ENCODE data around the gene AKAP10.
"Not testable (repeated sequence)": the region's sequence is repeated elsewhere in the genome, so short reads cannot be mapped to it uniquely, and the experiment has no call there.

AKAP10 gene

GRCh38 chr17:19978209-19978802 is 678 bp upstream of the AKAP10 start:
- no peak for DNase-seq

- no peak for DNase-seq
Observed at GRCh38 chr17:19975601-19976000, 2.0 kb downstream of the AKAP10 start.

GRCh38 chr17:19973156-19973555 is 4.5 kb downstream of the AKAP10 start:
- no peak for DNase-seq

GRCh38 chr17:19962954-19963353 is 14.7 kb downstream of the AKAP10 start:
- not testable (repeated sequence) for DNase-seq

GRCh38 chr17:19958023-19958422 is 19.6 kb downstream of the AKAP10 start:
- DNase-seq, result no peak

- DNase-seq, result no peak
Observed at GRCh38 chr17:19955099-19955498, 22.5 kb downstream of the AKAP10 start.

GRCh38 chr17:19951411-19951810 is 26.2 kb downstream of the AKAP10 start:
- DNase-seq, result not testable (repeated sequence)

GRCh38 chr17:19950624-19951195 is 26.9 kb downstream of the AKAP10 start:
- not testable (repeated sequence) for DNase-seq

- no peak for DNase-seq
Observed at GRCh38 chr17:19948116-19948943, 29.3 kb downstream of the AKAP10 start.

- DNase-seq, result no peak
Observed at GRCh38 chr17:19946921-19947320, 30.7 kb downstream of the AKAP10 start.

GRCh38 chr17:19945009-19945626 is 32.5 kb downstream of the AKAP10 start:
- no peak for DNase-seq

GRCh38 chr17:19943599-19943998 is 34.0 kb downstream of the AKAP10 start:
- no peak for DNase-seq

- no peak for DNase-seq
Observed at GRCh38 chr17:19943026-19943425, 34.6 kb downstream of the AKAP10 start.

- DNase-seq, result no peak
Observed at GRCh38 chr17:19940722-19941464, 36.7 kb downstream of the AKAP10 start.

- no peak for DNase-seq
Observed at GRCh38 chr17:19939993-19940721, 37.5 kb downstream of the AKAP10 start.

GRCh38 chr17:19938736-19939135 is 38.9 kb downstream of the AKAP10 start:
- no peak for DNase-seq

- DNase-seq, result no peak
Observed at GRCh38 chr17:19937522-19937921, 40.1 kb downstream of the AKAP10 start.

GRCh38 chr17:19935169-19935568 is 42.5 kb downstream of the AKAP10 start:
- DNase-seq, result no peak

GRCh38 chr17:19933628-19934027 is 44.0 kb downstream of the AKAP10 start:
- no peak for DNase-seq

GRCh38 chr17:19933221-19933620 is 44.4 kb downstream of the AKAP10 start:
- DNase-seq, result no peak

- DNase-seq, result no peak
Observed at GRCh38 chr17:19928299-19928698, 49.3 kb downstream of the AKAP10 start.
